Fibroblast of mammary gland (primary cell): ENCODE results near the gene SLC29A2.
A peak's percentile ranks its signal among the peaks of the same experiment; 100 is the strongest.
"Not testable (repeated sequence)": the region's sequence is repeated elsewhere in the genome, so short reads cannot be mapped to it uniquely, and the experiment has no call there.

ENCODE experiments used
- DNase-seq: peaks from one replicate; pipeline ENCODE4 v3.0.0-alpha.2; 2010; ENCODE audit warnings: low read depth
- H3K4me3 ChIP-seq: 2 replicates; pipeline ENCODE4 v1.5.1; 2011; ENCODE audit warnings: low read depth, mild to moderate bottlenecking, low read length, moderate library complexity; ENCODE audit not compliant: control insufficient read depth
- CTCF ChIP-seq: conservative IDR thresholded peaks from 2 replicates; pipeline ENCODE4 v1.5.1; 2011; ENCODE audit warnings: low read depth, low read length, inconsistent platforms; ENCODE audit not compliant: control insufficient read depth, insufficient read depth

SLC29A2 gene

GRCh38 chr11:66408488-66409214 is 37.1 kb upstream of the SLC29A2 start:
- DNase-seq = peak; percentile 88
- peak overlapping the region; percentile 34 for H3K4me3 ChIP-seq
- TF ChIP-seq CTCF = peak; percentile 97

- H3K4me3 ChIP-seq = no peak overlapping the region
- no peak for DNase-seq
- TF ChIP-seq CTCF = no peak
These were observed 36.1 kb upstream of the SLC29A2 start for GRCh38 chr11:66407651-66408050.

GRCh38 chr11:66393954-66394353 is 22.4 kb upstream of the SLC29A2 start:
- H3K4me3 ChIP-seq = no peak overlapping the region
- TF ChIP-seq CTCF = no peak

GRCh38 chr11:66391322-66391721 is 19.8 kb upstream of the SLC29A2 start:
- no peak for TF ChIP-seq CTCF
- no peak for DNase-seq
- H3K4me3 ChIP-seq = no peak overlapping the region

More at GRCh38 chr11:66393954-66394353, 22.4 kb upstream of the SLC29A2 start:
- no peak for DNase-seq

- DNase-seq = peak; percentile 74
- TF ChIP-seq CTCF = peak; percentile 86
- no peak overlapping the region for H3K4me3 ChIP-seq
These were observed 17.3 kb upstream of the SLC29A2 start for GRCh38 chr11:66388780-66389386.

GRCh38 chr11:66386171-66387069 is 14.9 kb upstream of the SLC29A2 start:
- peak; percentile 98 for TF ChIP-seq CTCF
- DNase-seq = peak; percentile 89
- peak overlapping the region; percentile 31 for H3K4me3 ChIP-seq

- not testable (repeated sequence) for DNase-seq, H3K4me3 ChIP-seq
These were observed 12.8 kb upstream of the SLC29A2 start for GRCh38 chr11:66384316-66384715.

GRCh38 chr11:66380264-66380663 is 8.7 kb upstream of the SLC29A2 start:
- DNase-seq = peak; percentile 8
- H3K4me3 ChIP-seq = not testable (repeated sequence)

- not testable (repeated sequence) for DNase-seq, H3K4me3 ChIP-seq
These were observed 2.2 kb upstream of the SLC29A2 start for GRCh38 chr11:66373690-66374287.
